ENCODE measurements around the gene BAG3.

DNA sequence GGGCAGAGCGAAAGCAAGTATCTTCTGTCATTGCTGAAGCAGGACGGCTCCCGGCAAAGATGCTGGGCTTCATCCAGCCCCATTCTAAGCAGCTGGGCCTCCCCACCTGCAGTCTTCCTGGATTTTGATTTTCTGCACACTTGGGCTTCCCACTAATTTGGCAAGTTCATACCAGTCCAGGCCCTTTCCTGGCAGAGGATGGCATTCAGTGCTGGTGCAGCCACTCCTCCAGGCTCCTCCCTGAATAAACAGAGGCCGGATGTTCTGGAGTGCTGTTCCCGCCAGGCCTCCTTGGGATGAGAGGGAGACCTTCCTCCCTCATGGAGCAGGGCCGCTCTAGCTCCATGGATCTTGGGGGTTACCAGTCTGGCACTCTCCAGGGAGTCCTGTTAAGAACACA lies 3.4 kb downstream of the BAG3 start:
- TF ChIP-seq POLR2A (IDR thresholded peaks at IDR 0.05) (no peak), POLR2AphosphoS5 (IDR thresholded peaks at IDR 0.05) (peak in 2 of 3 donors; percentile 44 to 57)
